ENCODE data around the gene DLGAP5. TPM values are rescaled to one million over a fixed set of nuclear protein-coding genes. Genes with fewer than 3 reads are reported as not detected.

DLGAP5 gene
- total RNA-seq (2014; rRNA removed; shearing (Covaris generic)): 55.2 and 55.6 TPM in 2 replicates
- polyA plus RNA-seq (2014; cell fraction: nucleus; rRNA removed): 47.6 and 62.3 TPM in 2 replicates

- peak; percentile 99 for DNase-seq (ENCODE audit: extremely low read depth, low read depth)
Observed at GRCh38 chr14:55191203-55192053, at the start of gene DLGAP5. Gene DLGAP5 (minus strand): TSS chr14:55191585. CDS start chr14:55189179, 2,406 bp downstream.

DNA sequence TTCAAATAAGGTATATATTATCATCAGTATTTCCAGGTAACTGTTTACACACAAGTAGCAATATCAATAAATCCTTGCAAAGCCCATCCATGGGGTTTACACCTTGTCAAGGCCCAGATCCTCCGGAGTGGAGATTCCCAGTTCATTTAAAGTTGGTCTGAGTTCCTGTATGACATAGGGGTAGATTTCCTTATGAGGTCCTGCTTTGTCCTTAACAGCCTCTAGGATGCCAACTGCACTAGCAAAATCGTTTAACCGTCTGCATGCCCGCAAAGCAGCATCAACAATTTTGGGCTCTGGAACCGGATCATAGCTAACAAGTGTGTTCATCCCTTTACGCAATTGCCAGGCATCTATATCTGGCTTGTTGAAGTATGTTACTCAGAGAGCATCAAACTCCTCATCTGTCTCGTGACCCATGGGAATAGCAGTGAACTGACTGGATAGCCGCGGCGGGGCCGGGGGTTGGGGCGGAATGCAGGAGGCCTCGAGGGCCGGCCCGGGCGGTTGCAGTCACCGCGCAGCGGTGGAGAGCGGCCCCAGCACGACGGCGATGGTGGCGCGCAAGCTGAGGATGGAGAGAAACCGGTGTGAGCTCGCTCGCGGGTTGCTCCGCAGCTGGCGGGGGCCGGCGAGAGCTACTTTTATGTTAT, 49.3 kb upstream of the DLGAP5 start:
- no peak for DNase-seq (ENCODE audit: extremely low read depth, low read depth)

- no peak for DNase-seq (ENCODE audit: extremely low read depth, low read depth)
Observed at GRCh38 chr14:55239320-55239719, 47.9 kb upstream of the DLGAP5 start.

GRCh38 chr14:55238019-55238680, 46.8 kb upstream of the DLGAP5 start:
- no peak for DNase-seq (ENCODE audit: extremely low read depth, low read depth)

DNA sequence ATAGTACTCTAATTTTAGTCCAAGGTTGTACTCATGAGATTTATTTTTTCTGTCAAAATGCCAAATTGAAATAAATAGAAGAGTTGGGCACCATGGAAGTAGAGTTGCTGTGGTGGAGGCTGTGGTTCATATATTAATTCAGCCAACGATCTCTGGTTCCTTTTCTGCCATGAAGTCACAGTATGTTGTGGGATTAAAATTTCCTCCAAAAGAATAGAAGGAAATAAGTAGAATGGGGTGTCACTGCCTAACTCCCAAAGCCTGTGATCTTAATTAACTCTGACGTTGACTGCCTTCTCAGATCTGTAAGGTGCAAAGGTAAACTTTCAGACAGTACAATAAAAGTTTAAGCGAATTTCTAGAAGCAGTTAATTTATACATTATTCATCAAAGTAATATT, 42.2 kb upstream of the DLGAP5 start:
- no peak for DNase-seq (ENCODE audit: extremely low read depth, low read depth)

DNA sequence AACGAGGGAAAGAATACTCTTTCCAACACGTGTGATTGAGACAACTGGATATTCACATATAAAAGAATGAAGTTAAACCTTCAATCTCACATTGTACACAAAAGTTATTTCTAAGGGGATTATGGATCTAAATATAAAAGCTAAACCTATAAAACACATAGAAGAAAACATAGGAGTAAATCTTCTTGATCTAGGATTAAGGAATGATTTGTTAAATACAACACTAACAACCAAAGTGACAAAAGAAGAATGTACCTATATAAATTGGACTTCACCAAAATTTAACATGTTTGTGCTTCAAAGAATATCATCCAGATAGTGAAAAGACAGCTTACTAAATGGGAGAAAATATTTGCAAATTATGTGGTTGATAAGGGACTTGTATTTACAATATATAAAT, 36.9 kb upstream of the DLGAP5 start:
- DNase-seq (ENCODE audit: extremely low read depth, low read depth): no peak

DNA sequence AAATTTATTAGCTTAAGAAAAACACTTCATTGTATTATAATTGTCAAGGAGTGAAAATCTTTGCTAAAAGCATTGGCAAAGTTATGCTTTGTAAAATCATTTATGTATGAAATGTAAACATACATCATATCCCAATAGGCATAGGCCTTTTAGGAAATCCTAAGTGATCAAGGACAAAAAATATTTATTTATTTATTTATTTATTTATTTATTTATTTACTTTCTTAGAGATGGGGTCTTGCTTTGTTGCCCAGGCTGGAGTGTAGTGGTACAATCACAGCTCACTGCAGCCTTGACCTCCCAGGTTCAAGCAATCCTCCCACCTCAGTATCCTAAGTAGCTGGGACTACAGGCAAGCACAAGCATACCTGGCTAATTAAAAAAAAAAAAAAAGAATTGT, 32.0 kb upstream of the DLGAP5 start:
- DNase-seq (ENCODE audit: extremely low read depth, low read depth): no peak

DNA sequence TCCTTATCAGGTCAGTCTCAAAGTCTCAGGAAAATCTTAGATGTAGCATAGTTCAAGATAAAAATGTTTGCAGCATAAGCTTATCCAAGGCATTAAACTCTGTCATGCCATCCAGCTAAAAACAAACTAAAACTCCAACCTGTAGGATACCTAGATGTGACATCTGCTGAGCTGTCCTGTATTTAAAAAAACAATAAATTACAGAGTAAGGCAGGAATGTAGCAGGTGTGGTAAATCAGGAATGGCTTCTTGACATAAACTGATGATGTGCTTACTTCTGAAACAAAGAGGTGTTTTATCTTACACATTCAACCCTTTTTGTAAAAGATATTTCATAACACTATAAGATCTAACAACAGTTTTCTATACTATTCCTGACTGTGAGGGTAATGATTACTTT, 30.6 kb upstream of the DLGAP5 start:
- no peak for DNase-seq (ENCODE audit: extremely low read depth, low read depth)

DNA sequence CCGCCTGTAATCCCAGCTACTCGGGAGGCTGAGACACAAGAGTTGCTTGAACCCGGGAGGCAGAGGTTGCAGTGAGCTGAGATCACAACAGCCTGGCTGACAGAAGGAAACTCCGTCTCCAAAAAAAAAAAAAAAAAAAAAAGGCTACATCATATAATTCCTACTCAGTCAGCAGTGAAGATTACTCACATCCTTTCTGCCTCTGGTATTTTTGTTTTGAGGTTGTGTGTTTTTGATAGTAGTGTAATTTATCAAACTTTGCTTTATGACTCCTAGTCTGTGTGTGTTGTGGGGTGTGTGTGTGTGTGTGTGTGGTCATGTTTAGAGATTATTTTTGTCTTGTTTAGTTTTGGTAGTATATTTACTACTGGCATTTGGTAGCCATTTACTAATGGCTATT, 29.8 kb upstream of the DLGAP5 start:
- no peak for DNase-seq (ENCODE audit: extremely low read depth, low read depth)

DNA sequence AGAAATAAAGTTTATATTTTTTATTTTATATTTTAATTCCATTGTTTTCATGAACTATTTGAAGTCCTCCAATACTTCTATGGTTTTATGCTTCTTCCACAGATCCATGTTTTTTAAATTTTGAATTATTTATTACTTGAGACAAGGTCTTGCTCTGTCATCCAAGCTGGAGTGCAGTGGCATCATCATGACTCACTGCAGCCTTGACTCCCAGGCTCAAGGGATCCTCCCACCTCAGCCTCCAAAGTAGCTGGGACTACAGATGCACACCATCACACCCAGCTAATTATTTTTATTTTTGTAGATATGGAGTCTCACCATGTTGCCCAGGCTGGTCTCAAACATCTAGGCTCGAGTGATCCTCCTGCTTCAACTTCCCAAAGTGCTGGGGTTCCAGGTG, 28.8 kb upstream of the DLGAP5 start:
- no peak for DNase-seq (ENCODE audit: extremely low read depth, low read depth)

- peak; percentile 93 for DNase-seq (ENCODE audit: extremely low read depth, low read depth)
Observed at GRCh38 chr14:55212634-55213033, 21.2 kb upstream of the DLGAP5 start.

DNA sequence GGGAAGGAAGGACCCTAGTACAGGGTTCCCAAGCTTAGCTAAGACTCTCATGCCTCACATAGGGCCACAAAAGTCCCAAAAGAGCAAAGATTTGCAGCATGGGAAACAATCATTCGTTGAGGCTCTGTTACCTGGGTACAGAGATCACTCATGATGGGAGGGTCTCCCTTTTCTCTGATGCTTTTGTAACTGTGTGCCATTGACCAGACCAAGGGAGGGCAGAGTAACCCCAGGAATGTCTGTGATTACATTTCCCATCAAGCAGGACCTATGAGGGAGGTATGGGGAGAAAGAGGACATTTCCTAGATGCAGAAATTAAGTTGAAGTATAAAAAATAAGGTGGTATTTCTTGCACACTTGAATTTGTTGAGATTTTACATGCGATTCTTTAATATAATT, 16.4 kb upstream of the DLGAP5 start:
- no peak for DNase-seq (ENCODE audit: extremely low read depth, low read depth)

DNA sequence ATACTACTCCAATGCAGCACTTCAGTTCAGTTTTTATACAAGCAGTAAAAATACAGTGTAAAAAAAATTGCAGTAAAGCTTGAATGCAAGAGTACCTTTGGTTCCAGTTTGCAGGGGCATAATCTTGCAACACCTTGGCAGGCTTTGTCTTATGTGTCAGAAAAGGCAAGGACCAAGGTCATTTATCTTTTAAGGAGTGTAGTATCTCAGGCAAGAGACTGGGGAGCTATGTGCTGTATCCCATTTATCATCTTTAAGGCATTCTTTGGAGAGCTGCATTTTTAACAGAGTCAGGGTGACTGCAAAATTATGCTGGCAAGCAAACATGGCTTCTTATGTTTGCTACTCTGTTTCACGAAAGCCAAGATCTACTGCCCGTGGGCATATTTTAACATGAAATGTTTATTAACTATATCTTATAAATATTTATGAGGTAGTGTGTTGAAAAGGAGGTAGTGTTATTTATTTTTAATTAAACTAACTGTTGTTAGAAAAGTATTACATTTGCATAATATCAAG, 14.8 kb upstream of the DLGAP5 start:
- no peak for DNase-seq (ENCODE audit: extremely low read depth, low read depth)

GRCh38 chr14:55201219-55202101, 10.1 kb upstream of the DLGAP5 start:
- no peak for DNase-seq (ENCODE audit: extremely low read depth, low read depth)

DNA sequence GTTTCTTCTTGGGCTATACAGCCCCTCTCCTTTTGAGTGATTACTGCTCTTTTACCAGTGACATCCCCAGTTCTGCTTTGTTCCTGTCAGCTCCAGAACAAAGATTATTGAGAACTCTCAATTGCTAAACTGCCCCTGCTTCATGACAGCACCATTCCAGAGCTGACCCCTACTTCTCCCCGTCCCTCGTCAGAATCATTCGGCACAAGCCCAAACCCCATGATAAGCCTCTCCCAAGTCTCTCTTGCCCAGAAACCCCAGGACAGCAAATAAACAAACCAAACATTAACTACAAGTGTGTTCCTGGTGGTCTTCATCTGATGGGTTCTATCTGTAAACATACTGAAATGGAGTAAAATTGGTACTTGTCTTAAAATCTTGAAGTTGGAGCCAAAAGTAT, 9.3 kb upstream of the DLGAP5 start:
- no peak for DNase-seq (ENCODE audit: extremely low read depth, low read depth)

GRCh38 chr14:55198749-55199148, 7.4 kb upstream of the DLGAP5 start:
- no peak for DNase-seq (ENCODE audit: extremely low read depth, low read depth)

DNA sequence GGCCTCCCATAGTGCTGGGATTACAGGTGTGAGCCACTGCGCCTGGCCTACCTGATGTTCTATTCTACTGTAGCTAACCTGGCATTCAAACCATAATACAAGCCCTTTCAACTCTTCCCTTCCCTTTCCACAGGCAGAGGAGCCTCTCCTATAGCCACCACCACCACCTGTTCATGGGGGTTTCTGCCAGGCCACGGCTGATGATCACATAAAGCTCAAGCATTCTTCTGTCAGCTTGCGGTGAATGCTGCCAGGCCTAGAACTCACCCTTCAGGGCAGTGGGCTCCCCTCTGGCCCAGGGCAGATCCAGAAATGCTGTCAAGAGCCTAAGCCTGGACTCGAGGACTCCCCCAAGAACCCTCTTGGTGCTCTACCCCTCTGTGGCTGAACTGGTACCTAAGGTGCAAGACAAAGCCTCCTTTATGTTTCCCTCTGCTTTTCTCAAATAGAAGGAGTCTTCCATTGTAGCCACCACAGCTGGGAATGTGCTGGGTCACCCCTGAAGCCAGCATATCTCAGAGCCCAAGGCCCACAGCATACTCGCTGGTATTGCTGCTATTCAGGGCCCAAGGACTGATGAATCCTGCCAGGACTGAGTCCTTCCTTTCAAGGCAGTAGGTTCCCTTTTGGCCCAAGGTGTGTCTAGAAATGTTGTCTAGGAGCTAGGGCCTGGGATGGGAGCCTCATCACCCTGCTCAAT, 3.4 kb upstream of the DLGAP5 start:
- DNase-seq (ENCODE audit: extremely low read depth, low read depth): no peak

GRCh38 chr14:55192054-55192621, 753 bp upstream of the DLGAP5 start:
- no peak for DNase-seq (ENCODE audit: extremely low read depth, low read depth)

GRCh38 chr14:55190906-55191202, 531 bp downstream of the DLGAP5 start:
- DNase-seq (ENCODE audit: extremely low read depth, low read depth): no peak

Measured in NCI-H460 (cell line).